ENCODE data around the gene SH2D1A. TPM values are rescaled to one million over a fixed set of nuclear protein-coding genes. Genes with fewer than 3 reads are reported as not detected.
"Not testable (repeated sequence)": the region's sequence is repeated elsewhere in the genome, so short reads cannot be mapped to it uniquely, and the experiment has no call there.

Gene SH2D1A
- total RNA-seq, 2 donors from 2014 or later: 0.33 to 0.79 TPM

GRCh38 chrX:124408380-124408779 lies 62.0 kb downstream of the SH2D1A start:
- intact Hi-C loops (cut with DNase I); DNase-seq (ENCODE audit: low spot score): not testable (repeated sequence)

DNA sequence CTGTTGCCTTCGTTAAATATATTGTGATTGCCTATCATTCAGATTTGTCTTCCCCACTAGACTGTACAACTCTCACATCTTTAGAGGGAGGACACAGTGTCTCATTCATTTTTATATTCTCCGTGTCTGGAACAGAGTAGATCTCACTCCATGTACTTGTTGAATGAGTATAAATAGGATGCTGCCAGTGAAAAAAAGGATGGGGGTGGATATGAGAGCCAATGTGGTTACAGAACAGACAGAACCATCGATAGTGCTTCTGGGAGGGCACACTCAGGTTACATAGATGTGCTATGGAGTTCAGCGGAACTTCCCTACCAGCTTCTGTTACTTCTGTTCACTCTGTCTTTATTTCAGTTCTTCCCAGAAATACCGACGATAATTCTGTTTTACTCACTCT lies 66.9 kb downstream of the SH2D1A start:
- intact Hi-C loops (cut with DNase I): no loop called here
- DNase-seq (ENCODE audit: low spot score): no peak

GRCh38 chrX:124414281-124414680 lies 67.9 kb downstream of the SH2D1A start:
- DNase-seq (ENCODE audit: low spot score): no peak
- intact Hi-C loops (cut with DNase I): no loop called here

GRCh38 chrX:124415115-124415800 lies 68.9 kb downstream of the SH2D1A start:
- intact Hi-C loops (cut with DNase I): no loop called here
- DNase-seq (ENCODE audit: low spot score): no peak

GRCh38 chrX:124421898-124422655 lies 75.7 kb downstream of the SH2D1A start:
- no peak for DNase-seq (ENCODE audit: low spot score)
- intact Hi-C loops (cut with DNase I): no loop called here

Other genes starting within 250 kb of the SH2D1A start
- gene TEX13D, start 13.9 kb upstream of the SH2D1A start, total RNA-seq: not detected

All from posterior vena cava (tissue), 2 donors.